NOMO-1 treated with dmso at 0.1 percent for 144 hours (cell line): ENCODE results near the gene LATS1.
"Not testable (repeated sequence)": the region's sequence is repeated elsewhere in the genome, so short reads cannot be mapped to it uniquely, and the experiment has no call there.

Experiments used
- DNase-seq: peaks from one replicate; lab custom pipeline; 2025; ENCODE audit not compliant: unreplicated experiment; lab: John Stamatoyannopoulos, UW

LATS1 gene

GRCh38 chr6:149717588-149718458 lies at the start of gene LATS1:
TSS of gene LATS1 (minus strand) at chr6:149718101. CDS start at chr6:149702126, 15,975 bp downstream.
- peak; percentile 72 for DNase-seq

- no peak for DNase-seq
These were observed 48.4 kb upstream of the LATS1 start for GRCh38 chr6:149766156-149766769.

DNA sequence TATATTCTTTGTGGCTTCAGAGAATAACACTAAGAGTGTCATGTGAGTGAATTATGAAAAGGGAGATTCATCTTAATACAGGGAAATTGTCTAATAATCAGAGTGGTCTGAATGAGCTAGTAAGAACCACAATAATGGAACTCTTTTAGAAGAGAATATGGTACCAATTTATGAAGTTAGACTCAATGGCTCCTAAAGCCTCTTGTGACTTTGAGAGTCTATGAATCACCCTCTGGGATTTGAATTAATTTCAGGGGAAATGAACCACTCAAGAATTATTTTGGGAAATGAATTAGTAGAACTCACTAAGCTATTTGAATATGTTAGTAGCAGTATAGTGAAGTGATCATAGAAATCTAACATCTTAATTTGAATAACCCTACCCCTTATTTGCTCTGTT lies 46.0 kb upstream of the LATS1 start:
- DNase-seq, result no peak

GRCh38 chr6:149761438-149761837 lies 43.5 kb upstream of the LATS1 start:
- DNase-seq, result peak; percentile 77

GRCh38 chr6:149756261-149756636 lies 38.3 kb upstream of the LATS1 start:
- no peak for DNase-seq

DNA sequence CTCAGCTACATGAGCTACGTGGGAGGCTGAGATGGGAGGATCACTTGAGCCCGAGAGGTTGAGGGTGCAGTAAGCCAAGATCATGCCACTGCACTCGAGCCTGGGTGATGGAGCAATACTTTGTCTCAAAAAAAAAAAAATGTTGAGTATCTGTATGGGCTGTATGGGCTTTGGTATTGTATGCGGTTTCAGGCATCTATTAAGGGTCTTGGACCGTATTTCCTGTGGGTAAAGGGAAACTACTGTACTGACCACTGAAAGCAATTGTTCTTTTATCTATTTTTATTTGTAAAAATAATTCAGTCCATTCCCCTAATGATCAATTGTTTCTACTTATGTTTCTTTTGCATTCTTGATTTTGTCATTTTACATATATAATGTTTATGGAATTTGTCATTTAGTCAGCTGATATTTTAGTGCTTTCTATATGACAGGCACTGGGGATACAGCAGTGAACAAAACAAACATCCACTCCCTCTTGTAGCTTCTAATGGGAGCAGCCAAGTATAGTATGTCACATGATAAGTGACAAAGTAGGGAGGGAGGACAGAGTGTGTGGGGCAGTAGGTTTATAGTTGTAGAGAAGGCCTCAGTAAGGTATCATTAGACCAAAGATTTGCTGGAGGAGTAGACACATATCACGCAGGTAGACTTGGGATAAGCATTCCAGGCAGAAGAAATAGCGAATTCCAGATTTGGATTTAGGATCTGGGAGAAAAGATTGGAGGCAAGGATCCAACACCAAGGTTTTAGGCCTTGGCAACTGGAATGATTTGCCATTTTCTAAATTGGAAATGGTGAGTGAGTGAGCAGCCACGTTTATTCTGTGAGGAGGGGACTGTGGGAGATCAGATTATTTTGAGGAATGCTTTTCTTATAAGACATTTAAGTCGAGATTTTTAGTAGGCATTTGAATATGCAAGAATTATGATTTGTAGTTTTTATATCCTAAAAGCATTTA lies 37.7 kb upstream of the LATS1 start:
- no peak for DNase-seq

DNA sequence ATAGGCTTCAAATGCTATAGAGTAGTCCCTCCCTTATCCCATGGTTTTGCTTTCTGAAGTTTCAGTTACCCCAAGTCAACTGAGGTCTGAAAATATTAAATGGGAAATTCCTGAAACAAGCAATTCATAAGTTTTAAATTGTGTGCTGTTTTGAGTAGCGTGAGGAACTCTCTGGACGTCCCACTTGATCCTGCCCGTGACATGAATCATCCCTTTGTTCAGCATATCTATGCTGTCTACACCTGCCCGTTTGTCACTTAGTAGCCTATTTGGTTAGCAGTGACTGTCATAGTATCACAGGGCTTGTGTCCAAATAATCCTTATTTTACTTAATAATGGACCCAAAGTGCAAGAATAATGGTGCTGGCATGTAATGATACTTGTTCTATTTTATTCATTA lies 36.6 kb upstream of the LATS1 start:
- DNase-seq, result no peak

GRCh38 chr6:149753374-149753637 lies 35.4 kb upstream of the LATS1 start:
- DNase-seq, result not testable (repeated sequence)

- peak; percentile 58 for DNase-seq
These were observed 34.9 kb upstream of the LATS1 start for GRCh38 chr6:149752600-149753373.

DNA sequence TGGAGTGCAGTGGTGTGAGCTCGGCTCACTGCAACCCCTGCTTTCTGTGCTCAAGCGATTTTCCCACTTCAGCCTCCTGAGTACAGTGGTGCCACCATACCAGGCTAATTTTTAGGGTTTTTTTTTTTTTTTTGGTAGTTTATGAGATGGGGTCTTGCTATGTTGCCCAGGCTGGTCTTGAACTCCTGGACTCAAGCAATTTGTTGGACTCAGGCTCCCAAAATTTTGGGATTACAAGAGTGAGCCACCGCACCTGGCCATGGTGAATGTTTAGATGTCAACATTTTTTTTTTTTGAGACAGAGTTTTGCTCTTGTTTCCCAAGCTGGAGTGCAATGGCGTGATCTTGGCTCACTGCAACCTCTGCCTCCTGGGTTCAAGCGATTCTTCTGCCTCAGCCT lies 34.0 kb upstream of the LATS1 start:
- not testable (repeated sequence) for DNase-seq

GRCh38 chr6:149751239-149751638 lies 33.3 kb upstream of the LATS1 start:
- no peak for DNase-seq

GRCh38 chr6:149750136-149750609 lies 32.3 kb upstream of the LATS1 start:
- DNase-seq, result peak; percentile 34

- peak; percentile 87 for DNase-seq
These were observed 31.8 kb upstream of the LATS1 start, which contains the start of gene PCMT1 for GRCh38 chr6:149749594-149750135. TSS of gene PCMT1 (plus strand) at chr6:149749741. CDS start at chr6:149749902, 161 bp downstream.

- not testable (repeated sequence) for DNase-seq
These were observed 31.2 kb upstream of the LATS1 start for GRCh38 chr6:149749082-149749593.

GRCh38 chr6:149746147-149746946 lies 28.4 kb upstream of the LATS1 start, which contains the start of gene NUP43:
TSS of gene NUP43 (minus strand) at chr6:149746529. CDS start at chr6:149746495, 34 bp downstream.
- peak; percentile 92 for DNase-seq

DNA sequence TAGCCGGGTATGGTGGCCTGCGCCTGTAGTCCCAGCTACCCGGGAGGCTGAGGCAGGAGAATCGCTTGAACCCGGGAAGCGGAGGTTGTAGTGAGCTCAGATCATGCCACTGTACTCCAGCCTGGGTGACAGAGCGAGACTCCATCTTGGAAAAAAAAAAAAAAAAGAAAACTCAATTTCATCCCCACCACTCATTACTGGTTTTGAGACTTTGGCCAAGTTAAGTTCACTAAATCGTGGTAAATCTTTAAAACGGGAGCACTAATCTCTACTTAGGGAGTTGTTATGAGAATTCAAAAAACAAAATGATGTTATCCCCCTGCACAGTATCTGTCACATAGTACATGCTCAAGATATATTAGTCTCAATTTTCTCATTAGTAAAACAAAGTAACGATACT lies 27.4 kb upstream of the LATS1 start:
- DNase-seq, result not testable (repeated sequence)

DNA sequence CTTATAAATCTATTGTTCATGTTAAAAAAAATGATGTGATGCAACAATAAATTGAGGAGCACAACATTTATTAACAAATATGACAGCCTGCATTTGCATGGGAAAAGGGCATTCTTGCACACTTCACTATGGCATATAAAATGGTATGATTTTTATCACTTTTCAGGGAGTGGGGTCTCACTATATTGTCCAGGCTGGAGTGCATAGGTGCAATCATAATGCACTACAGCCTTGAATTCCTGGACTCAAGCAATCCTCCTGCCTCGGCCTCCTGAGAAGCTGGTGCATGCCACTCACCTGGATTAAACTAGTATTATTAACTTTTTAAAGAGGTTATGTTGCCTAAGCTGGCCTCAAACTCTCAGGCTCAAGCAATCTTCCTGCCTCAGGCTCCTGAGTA lies 17.0 kb upstream of the LATS1 start:
- no peak for DNase-seq

GRCh38 chr6:149733089-149733720 lies 15.3 kb upstream of the LATS1 start:
- DNase-seq, result no peak

- DNase-seq, result peak; percentile 11
These were observed 11.9 kb upstream of the LATS1 start for GRCh38 chr6:149729824-149730223.
